GM18861 (cell line): Measurements from ENCODE around the gene PTPN18.

Experiments
- ATAC-seq: cut with Tn5 transposase; IDR thresholded peaks from one replicate; pipeline ENCODE4 v1.9.1; 2021; ENCODE audit not compliant: unreplicated experiment

Gene PTPN18

GRCh38 chr2:130363479-130363878, 7.6 kb downstream of the PTPN18 start:
- no peak for ATAC-seq

GRCh38 chr2:130365075-130365474, 9.2 kb downstream of the PTPN18 start:
- ATAC-seq, result no peak

GRCh38 chr2:130365963-130366362, 10.1 kb downstream of the PTPN18 start:
- ATAC-seq, result no peak

GRCh38 chr2:130366720-130367119, 10.9 kb downstream of the PTPN18 start:
- no peak for ATAC-seq

- no peak for ATAC-seq
Observed at GRCh38 chr2:130368786-130369185, 12.9 kb downstream of the PTPN18 start.

- no peak for ATAC-seq
Observed at GRCh38 chr2:130369311-130369964, 13.6 kb downstream of the PTPN18 start.

GRCh38 chr2:130369965-130370341, 14.1 kb downstream of the PTPN18 start:
- ATAC-seq, result no peak

- ATAC-seq, result no peak
Observed at GRCh38 chr2:130370490-130370889, 14.6 kb downstream of the PTPN18 start.

- ATAC-seq, result peak; percentile 32
Observed at GRCh38 chr2:130371723-130372054, 15.8 kb downstream of the PTPN18 start.

GRCh38 chr2:130372055-130372832, 16.4 kb downstream of the PTPN18 start:
- ATAC-seq, result peak; percentile 59

- no peak for ATAC-seq
Observed at GRCh38 chr2:130372833-130373807, 17.3 kb downstream of the PTPN18 start.

GRCh38 chr2:130373808-130374365, 18.0 kb downstream of the PTPN18 start:
- ATAC-seq, result no peak

GRCh38 chr2:130374587-130375290, 18.9 kb downstream of the PTPN18 start:
- ATAC-seq, result no peak

GRCh38 chr2:130375291-130376266, 19.7 kb downstream of the PTPN18 start:
- ATAC-seq, result no peak

GRCh38 chr2:130376433-130377293, 20.8 kb downstream of the PTPN18 start:
- peak; percentile 52 for ATAC-seq

- no peak for ATAC-seq
Observed at GRCh38 chr2:130377491-130377890, 21.6 kb downstream of the PTPN18 start.

- ATAC-seq, result no peak
Observed at GRCh38 chr2:130378206-130378897, 22.5 kb downstream of the PTPN18 start.

GRCh38 chr2:130378898-130379214, 23.0 kb downstream of the PTPN18 start:
- no peak for ATAC-seq
